SK-N-SH treated with all-trans-retinoic acid at 6 μM for 48 hours (cell line): Measurements from ENCODE around the gene PRM1.

Source experiments
- CSDC2 ChIP-seq: fragments of 250-450 bp; sonication (Bioruptor Pico); IDR thresholded peaks from 2 replicates; pipeline ENCODE4 v1.5.0; 2020; ENCODE audit warnings: mild to moderate bottlenecking, moderate library complexity
- RARB ChIP-seq: fragments of 250-450 bp; sonication (Bioruptor Pico); IDR thresholded peaks from 2 replicates; pipeline ENCODE4 v1.8.0; 2021; ENCODE audit warnings: mild to moderate bottlenecking, moderate library complexity
- SNAI2 ChIP-seq: fragments of 250-450 bp; sonication (Bioruptor Pico); IDR thresholded peaks from 2 replicates; pipeline ENCODE4 v1.5.0; 2020; ENCODE audit warnings: mild to moderate bottlenecking, moderate library complexity
- TCF4 ChIP-seq: fragments of 250-450 bp; sonication (Bioruptor Pico); IDR thresholded peaks from 2 replicates; pipeline ENCODE4 v1.8.0; 2021; ENCODE audit warnings: mild to moderate bottlenecking, moderate library complexity, borderline replicate concordance
- TOX ChIP-seq: fragments of 250-450 bp; sonication (Bioruptor Pico); IDR thresholded peaks from 2 replicates; pipeline ENCODE4 v1.8.0; 2021; ENCODE audit warnings: mild to moderate bottlenecking, moderate library complexity, borderline replicate concordance
- ZFP30 ChIP-seq: fragments of 450-650 bp; formaldehyde crosslinking; IDR thresholded peaks from 2 replicates; pipeline ENCODE4 v1.5.0; 2022; ENCODE audit warnings: mild to moderate bottlenecking, moderate library complexity
- ZNF70 ChIP-seq: fragments of 450-650 bp; formaldehyde crosslinking; IDR thresholded peaks from 2 replicates; pipeline ENCODE4 v1.5.0; 2020; ENCODE audit warnings: mild to moderate bottlenecking, moderate library complexity
- TF ChIP-seq, protein P1 (sequence below): fragments of 250-450 bp; sonication (Bioruptor Pico); IDR thresholded peaks from 2 replicates; pipeline ENCODE4 v1.5.0; 2020; ENCODE audit warnings: mild to moderate bottlenecking, moderate library complexity
- TF ChIP-seq, protein P2 (sequence below): fragments of 250-450 bp; sonication (Bioruptor Pico); IDR thresholded peaks from 2 replicates; pipeline ENCODE4 v1.8.0; 2021; ENCODE audit warnings: low read depth, mild to moderate bottlenecking, moderate library complexity, borderline replicate concordance
- TF ChIP-seq, protein P3 (sequence below): fragments of 250-450 bp; sonication (Bioruptor Pico); IDR thresholded peaks from 2 replicates; pipeline ENCODE4 v1.5.1; 2020; ENCODE audit warnings: low read depth, mild to moderate bottlenecking, moderate library complexity
- TF ChIP-seq, protein P4 (sequence below): fragments of 250-450 bp; sonication (Bioruptor Pico); IDR thresholded peaks from 2 replicates; pipeline ENCODE4 v1.8.0; 2020; ENCODE audit warnings: mild to moderate bottlenecking, moderate library complexity, borderline replicate concordance

DNA sequence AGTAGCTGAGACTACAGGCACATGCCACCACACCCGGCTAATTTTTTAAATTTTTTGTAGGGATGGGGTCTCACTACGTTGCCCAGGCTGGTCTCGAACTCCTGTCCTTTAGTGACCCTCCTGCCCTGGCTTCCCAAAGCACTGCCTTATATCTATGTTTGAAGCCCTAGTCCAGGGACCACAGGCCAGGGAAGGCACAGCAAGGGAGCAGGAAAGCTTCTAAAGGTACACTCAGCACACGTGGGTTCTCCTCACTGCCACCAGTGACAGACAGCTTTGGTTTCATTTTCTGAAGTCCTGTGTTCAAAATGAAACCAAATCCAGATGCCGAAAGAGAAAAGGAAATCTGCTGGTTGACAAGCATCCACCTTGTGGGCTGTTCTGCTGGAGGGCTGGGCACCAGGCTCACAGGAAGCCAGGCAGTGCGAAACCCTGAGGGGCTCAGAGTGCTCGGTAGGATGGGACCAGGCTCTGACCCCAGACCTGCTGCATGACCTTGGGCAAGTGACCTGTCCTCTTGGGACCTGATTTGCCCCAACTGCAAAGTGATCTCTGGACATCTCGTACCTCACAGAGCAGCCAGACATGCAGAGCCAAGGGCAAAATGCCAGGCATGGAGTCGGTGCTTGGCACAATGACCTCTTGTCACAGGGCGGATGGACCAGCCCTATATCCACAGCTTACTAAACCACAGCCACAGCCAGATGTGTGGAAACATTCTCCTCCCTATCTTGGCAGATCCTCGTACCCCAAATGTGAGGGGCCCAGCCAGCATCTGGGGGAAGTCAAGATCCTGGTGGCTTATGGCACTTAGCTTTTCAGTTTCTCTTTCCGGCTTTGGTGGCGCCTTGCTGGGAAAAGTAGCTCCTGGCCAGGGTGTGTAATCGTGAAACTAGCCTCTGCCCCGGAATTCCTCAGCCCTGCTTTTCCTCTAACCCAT is 22.3 kb downstream of the PRM1 start:
- TF ChIP-seq ZFP30 (no peak), ZNF70 (CRISPR knock-in tag) (no peak), SNAI2 (CRISPR knock-in tag) (no peak), RARB (no peak), TOX (CRISPR knock-in tag) (no peak), CSDC2 (CRISPR knock-in tag) (no peak), TCF4 (no peak)
- TF ChIP-seq, protein P1, sequence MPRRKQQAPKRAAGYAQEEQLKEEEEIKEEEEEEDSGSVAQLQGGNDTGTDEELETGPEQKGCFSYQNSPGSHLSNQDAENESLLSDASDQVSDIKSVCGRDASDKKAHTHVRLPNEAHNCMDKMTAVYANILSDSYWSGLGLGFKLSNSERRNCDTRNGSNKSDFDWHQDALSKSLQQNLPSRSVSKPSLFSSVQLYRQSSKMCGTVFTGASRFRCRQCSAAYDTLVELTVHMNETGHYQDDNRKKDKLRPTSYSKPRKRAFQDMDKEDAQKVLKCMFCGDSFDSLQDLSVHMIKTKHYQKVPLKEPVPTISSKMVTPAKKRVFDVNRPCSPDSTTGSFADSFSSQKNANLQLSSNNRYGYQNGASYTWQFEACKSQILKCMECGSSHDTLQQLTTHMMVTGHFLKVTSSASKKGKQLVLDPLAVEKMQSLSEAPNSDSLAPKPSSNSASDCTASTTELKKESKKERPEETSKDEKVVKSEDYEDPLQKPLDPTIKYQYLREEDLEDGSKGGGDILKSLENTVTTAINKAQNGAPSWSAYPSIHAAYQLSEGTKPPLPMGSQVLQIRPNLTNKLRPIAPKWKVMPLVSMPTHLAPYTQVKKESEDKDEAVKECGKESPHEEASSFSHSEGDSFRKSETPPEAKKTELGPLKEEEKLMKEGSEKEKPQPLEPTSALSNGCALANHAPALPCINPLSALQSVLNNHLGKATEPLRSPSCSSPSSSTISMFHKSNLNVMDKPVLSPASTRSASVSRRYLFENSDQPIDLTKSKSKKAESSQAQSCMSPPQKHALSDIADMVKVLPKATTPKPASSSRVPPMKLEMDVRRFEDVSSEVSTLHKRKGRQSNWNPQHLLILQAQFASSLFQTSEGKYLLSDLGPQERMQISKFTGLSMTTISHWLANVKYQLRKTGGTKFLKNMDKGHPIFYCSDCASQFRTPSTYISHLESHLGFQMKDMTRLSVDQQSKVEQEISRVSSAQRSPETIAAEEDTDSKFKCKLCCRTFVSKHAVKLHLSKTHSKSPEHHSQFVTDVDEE (CRISPR knock-in tag): no peak
- TF ChIP-seq, protein P2, sequence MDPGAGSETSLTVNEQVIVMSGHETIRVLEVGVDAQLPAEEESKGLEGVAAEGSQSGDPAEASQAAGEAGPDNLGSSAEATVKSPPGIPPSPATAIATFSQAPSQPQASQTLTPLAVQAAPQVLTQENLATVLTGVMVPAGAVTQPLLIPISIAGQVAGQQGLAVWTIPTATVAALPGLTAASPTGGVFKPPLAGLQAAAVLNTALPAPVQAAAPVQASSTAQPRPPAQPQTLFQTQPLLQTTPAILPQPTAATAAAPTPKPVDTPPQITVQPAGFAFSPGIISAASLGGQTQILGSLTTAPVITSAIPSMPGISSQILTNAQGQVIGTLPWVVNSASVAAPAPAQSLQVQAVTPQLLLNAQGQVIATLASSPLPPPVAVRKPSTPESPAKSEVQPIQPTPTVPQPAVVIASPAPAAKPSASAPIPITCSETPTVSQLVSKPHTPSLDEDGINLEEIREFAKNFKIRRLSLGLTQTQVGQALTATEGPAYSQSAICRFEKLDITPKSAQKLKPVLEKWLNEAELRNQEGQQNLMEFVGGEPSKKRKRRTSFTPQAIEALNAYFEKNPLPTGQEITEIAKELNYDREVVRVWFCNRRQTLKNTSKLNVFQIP (CRISPR knock-in tag): no peak
- TF ChIP-seq, protein P3, sequence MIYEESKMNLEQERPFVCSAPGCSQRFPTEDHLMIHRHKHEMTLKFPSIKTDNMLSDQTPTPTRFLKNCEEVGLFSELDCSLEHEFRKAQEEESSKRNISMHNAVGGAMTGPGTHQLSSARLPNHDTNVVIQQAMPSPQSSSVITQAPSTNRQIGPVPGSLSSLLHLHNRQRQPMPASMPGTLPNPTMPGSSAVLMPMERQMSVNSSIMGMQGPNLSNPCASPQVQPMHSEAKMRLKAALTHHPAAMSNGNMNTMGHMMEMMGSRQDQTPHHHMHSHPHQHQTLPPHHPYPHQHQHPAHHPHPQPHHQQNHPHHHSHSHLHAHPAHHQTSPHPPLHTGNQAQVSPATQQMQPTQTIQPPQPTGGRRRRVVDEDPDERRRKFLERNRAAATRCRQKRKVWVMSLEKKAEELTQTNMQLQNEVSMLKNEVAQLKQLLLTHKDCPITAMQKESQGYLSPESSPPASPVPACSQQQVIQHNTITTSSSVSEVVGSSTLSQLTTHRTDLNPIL (CRISPR knock-in tag): no peak
- TF ChIP-seq, protein P4, sequence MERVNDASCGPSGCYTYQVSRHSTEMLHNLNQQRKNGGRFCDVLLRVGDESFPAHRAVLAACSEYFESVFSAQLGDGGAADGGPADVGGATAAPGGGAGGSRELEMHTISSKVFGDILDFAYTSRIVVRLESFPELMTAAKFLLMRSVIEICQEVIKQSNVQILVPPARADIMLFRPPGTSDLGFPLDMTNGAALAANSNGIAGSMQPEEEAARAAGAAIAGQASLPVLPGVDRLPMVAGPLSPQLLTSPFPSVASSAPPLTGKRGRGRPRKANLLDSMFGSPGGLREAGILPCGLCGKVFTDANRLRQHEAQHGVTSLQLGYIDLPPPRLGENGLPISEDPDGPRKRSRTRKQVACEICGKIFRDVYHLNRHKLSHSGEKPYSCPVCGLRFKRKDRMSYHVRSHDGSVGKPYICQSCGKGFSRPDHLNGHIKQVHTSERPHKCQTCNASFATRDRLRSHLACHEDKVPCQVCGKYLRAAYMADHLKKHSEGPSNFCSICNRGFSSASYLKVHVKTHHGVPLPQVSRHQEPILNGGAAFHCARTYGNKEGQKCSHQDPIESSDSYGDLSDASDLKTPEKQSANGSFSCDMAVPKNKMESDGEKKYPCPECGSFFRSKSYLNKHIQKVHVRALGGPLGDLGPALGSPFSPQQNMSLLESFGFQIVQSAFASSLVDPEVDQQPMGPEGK (CRISPR knock-in tag): no peak
